Measurements from ENCODE around the gene CPNE5.

CPNE5 gene

DNA sequence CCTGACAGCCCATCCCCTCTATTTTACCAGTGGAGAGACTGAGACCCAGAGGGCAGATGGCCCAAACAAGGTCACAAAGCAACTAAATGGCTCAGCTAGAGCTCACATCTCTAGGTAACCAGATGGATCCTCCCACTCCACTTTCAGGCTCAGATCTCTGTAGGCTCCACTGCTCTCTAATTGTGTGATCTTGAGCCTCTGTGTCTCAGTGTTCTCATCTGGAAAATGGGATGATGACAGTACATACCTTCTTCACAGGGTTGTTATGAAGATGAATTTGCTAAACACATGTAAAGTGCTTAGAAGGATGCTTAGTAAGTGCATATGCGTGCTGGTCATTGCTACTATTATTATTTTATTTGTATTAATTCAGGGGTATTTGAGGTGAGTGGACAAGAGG, 101.1 kb downstream of the CPNE5 start:
- no peaks in the 10 kb centered on the region for H3K9me3 ChIP-seq (ENCODE audit: insufficient read depth, low read depth, low read length)
- H3K9ac ChIP-seq (ENCODE audit: low read depth, low read length): no peak overlapping the region
- WGBS: 67% methylated on average over 1 of the region's 1 CpG

DNA sequence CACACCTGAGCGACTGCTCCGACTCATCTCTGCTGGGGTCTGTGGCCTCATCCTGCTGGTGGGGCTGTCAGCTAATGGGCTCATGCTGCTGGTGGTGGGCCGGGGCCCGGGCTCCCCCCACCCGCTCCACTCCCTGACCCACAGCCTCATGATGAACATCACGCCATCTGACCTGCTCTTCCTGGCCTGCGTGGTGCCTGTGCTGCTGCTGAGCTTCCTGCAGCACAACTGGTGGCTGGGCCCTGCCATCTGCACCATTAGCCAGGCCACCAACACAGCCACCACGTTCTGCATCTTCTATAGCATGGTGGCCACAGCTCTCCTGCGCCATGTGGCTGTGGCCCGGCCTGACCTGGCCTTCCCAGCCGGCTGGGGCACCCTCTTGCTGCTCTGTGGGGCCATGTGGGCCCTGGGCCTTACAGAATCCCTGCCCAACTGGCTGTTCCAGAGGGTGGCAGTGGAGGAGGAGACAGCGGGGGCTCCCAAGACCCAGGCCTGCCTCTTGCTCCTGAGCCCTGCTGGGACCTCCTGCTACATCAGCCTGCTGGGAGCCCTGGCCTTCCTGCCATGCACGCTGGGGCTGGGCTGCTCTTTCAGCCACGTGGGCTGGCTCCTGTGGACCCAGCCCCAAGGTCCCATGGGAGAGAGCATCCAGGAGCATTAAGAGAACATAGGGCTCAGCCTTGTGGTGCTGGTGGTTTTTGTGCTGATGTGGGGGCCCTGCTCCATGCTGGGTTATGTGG, 102.0 kb downstream of the CPNE5 start:
- no peak overlapping the region for H3K27ac ChIP-seq (ENCODE audit: low read depth, low read length)
- no peak overlapping the region for H3K4me3 ChIP-seq (ENCODE audit: low read length)
- H3K9ac ChIP-seq (ENCODE audit: low read depth, low read length): no peak overlapping the region
- no peaks in the 10 kb centered on the region for H3K4me1 ChIP-seq (ENCODE audit: insufficient read depth, low read length)
- WGBS: 92% methylated on average over 14 of the region's 14 CpGs
- no peaks in the 10 kb centered on the region for H3K36me3 ChIP-seq (ENCODE audit: insufficient read depth, low read length)
- no peaks in the 10 kb centered on the region; the same call in 1 of the 2 replicates for H3K27me3 ChIP-seq (ENCODE audit: insufficient read depth, low read length)
- H3K9me3 ChIP-seq (ENCODE audit: insufficient read depth, low read depth, low read length): no peaks in the 10 kb centered on the region

More for the DNA sequence above, 101.1 kb downstream of the CPNE5 start:
- H3K4me1 ChIP-seq (ENCODE audit: insufficient read depth, low read length): no peaks in the 10 kb centered on the region; the same call in 1 of the 2 replicates
- no peaks in the 10 kb centered on the region for H3K36me3 ChIP-seq (ENCODE audit: insufficient read depth, low read length)
- H3K27me3 ChIP-seq (ENCODE audit: insufficient read depth, low read length): no peaks in the 10 kb centered on the region; the same call in 1 of the 2 replicates
- no peak overlapping the region for H3K4me3 ChIP-seq (ENCODE audit: low read length)
- no peak overlapping the region for H3K27ac ChIP-seq (ENCODE audit: low read depth, low read length)

DNA sequence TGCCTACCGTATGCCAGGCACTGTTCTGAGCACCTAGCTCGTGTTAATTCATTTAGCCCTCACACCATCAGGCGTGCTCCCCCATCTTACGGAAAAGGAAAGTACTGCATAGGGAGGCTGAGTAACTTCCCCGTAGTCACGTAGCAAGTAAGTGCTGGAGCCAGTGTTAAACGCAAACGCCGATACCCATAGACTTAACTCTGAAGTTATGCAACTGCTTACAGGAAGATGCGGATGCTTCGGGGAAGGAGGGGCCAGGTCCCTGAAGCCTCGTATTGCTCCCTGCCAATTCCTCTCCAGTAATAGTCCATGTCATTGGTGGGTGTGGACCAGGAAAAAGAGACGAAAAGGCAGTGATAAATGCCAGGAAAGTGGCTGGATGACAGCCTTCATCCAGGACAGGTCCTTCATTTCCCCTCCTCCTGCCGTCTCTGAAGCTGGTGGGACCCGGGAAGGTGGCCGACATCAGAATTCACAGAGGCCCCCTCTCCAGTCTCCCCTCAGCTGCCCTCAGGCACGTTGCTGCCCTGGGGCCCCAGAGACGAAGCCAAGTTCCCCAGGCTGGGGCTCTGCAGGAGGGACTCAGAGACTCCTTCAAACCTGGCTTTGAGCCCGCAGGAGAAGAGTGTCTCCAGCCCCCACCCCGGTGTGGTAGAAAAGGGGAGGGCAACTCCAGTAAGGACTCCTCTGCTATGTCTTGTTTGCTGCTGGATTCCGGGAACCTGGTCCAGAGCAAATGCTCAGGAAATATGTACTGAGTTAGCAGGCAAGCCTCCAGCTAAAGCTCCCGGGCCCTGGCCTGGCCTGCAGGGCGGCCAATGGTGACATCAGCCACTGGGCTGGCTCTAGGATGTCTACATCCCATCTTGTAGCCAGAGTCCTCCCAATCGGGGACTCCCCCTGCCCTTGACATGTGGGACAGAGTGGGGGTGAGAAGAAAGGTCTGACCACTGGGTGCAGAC, 103.9 kb downstream of the CPNE5 start:
- H3K4me1 ChIP-seq (ENCODE audit: insufficient read depth, low read length): peaks cover 4% of the 10 kb centered on the region
- H3K4me3 ChIP-seq (ENCODE audit: low read length): no peak overlapping the region
- 72% methylated on average over 24 of the region's 24 CpGs for WGBS
- no peaks in the 10 kb centered on the region; the same call in 1 of the 2 replicates for H3K27me3 ChIP-seq (ENCODE audit: insufficient read depth, low read length)
- no peak overlapping the region for H3K27ac ChIP-seq (ENCODE audit: low read depth, low read length)
- no peak overlapping the region for H3K9ac ChIP-seq (ENCODE audit: low read depth, low read length)
- no peaks in the 10 kb centered on the region for H3K36me3 ChIP-seq (ENCODE audit: insufficient read depth, low read length)
- H3K9me3 ChIP-seq (ENCODE audit: insufficient read depth, low read depth, low read length): no peaks in the 10 kb centered on the region

DNA sequence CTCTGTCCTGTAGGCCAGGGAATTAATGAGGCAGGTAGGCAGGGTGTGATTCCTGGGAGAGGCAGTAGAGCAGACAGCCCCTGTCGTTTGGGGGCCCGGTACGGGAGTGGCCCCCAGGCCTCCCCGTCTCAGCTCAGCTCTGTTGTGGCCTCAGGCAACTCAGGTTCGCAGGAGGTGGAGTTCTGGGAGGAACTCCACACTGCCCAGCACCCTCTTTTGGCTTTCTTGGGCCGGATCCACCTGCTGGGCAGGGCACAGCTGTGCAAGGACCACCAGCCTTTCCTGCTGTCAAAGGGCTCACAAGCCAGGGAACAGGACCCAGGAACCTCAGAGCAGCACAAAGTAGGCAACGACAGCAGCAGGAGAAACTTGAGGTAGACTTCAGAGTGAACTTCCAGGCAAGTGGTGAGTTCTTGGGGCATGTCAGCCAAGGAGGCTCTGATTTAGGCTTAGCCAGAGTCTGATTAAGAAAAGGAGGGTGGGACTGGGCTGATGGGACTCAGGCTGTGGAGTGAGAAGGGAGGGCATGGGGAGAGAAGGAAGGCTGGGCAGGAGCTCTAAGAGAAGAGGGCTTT, 104.7 kb downstream of the CPNE5 start:
- Histone ChIP-seq H3K27ac (ENCODE audit: low read depth, low read length) (no peak overlapping the region), H3K9ac (ENCODE audit: low read depth, low read length) (no peak overlapping the region), H3K4me1 (ENCODE audit: insufficient read depth, low read length) (peaks cover 4% of the 10 kb centered on the region), H3K36me3 (ENCODE audit: insufficient read depth, low read length) (no peaks in the 10 kb centered on the region), H3K27me3 (ENCODE audit: insufficient read depth, low read length) (no peaks in the 10 kb centered on the region; the same call in 1 of the 2 replicates), H3K4me3 (ENCODE audit: low read length) (no peak overlapping the region), H3K9me3 (ENCODE audit: insufficient read depth, low read depth, low read length) (no peaks in the 10 kb centered on the region)
- 81% methylated on average over 7 of the region's 7 CpGs for WGBS

DNA sequence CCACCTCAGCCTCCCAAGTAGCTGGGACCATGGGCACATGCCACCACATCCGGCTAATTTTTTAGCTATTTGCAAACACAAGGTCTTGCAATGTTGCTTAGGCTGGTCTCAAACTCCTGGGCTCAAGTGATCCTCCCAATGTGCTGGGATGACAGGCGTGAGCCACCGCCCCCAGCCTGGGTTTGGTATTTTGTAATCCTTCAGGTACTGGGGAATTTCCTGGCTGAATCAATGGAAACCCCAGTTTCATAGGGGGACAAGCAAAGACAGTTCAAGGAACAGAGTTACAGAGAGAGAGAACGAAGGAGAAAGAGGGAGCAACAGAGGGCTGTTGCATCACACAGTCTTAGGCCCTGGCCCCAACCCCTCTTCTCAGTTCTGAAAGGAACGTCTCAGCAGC, 105.9 kb downstream of the CPNE5 start:
- H3K36me3 ChIP-seq (ENCODE audit: insufficient read depth, low read length): no peaks in the 10 kb centered on the region
- H3K9ac ChIP-seq (ENCODE audit: low read depth, low read length): no peak overlapping the region
- H3K27ac ChIP-seq (ENCODE audit: low read depth, low read length): no peak overlapping the region
- peaks cover 4% of the 10 kb centered on the region for H3K4me1 ChIP-seq (ENCODE audit: insufficient read depth, low read length)
- no peaks in the 10 kb centered on the region for H3K9me3 ChIP-seq (ENCODE audit: insufficient read depth, low read depth, low read length)
- no peak overlapping the region for H3K4me3 ChIP-seq (ENCODE audit: low read length)
- WGBS: 89% methylated on average over 5 of the region's 5 CpGs
- H3K27me3 ChIP-seq (ENCODE audit: insufficient read depth, low read length): no peaks in the 10 kb centered on the region; the same call in 1 of the 2 replicates

DNA sequence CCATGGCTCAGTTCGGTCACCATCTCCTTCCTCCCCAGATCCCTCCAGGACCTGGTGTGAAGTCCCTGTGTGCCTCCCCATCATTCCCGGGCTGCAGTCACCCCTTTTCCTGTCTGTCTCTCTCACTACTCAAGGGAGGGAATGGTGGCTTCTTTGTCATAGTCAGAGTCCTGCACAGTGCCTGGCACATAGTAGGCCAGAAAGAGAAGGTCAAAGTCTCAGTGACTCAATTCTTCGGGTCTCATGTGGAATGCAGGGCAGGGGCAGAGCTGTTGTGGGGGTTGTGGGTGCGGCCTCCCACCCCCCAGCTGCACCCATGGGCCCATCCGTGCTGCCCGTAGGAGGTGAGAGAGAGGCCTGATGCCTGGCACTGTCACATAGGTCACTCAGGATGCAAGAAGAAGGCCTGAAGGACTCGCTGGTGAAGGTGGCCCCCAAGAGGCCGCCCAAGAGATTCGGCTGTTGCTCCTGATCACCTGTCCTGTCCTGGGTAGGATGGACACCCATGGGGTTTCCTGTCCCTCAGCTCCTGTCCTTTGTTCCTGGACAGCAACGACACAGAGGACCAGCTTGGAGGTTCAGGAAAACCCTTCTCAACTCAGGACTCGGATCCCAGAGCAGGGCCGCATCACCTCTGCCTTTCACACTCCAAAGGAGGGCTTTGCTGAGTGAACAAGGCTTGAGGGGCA, 107.5 kb downstream of the CPNE5 start:
- H3K4me3 ChIP-seq (ENCODE audit: low read length): no peak overlapping the region
- no peak overlapping the region for H3K9ac ChIP-seq (ENCODE audit: low read depth, low read length)
- no peaks in the 10 kb centered on the region for H3K9me3 ChIP-seq (ENCODE audit: insufficient read depth, low read depth, low read length)
- WGBS: 89% methylated on average over 11 of the region's 12 CpGs
- no peaks in the 10 kb centered on the region for H3K36me3 ChIP-seq (ENCODE audit: insufficient read depth, low read length)
- no peaks in the 10 kb centered on the region; the same call in 1 of the 2 replicates for H3K27me3 ChIP-seq (ENCODE audit: insufficient read depth, low read length)
- peaks cover 4% of the 10 kb centered on the region for H3K4me1 ChIP-seq (ENCODE audit: insufficient read depth, low read length)
- H3K27ac ChIP-seq (ENCODE audit: low read depth, low read length): no peak overlapping the region

DNA sequence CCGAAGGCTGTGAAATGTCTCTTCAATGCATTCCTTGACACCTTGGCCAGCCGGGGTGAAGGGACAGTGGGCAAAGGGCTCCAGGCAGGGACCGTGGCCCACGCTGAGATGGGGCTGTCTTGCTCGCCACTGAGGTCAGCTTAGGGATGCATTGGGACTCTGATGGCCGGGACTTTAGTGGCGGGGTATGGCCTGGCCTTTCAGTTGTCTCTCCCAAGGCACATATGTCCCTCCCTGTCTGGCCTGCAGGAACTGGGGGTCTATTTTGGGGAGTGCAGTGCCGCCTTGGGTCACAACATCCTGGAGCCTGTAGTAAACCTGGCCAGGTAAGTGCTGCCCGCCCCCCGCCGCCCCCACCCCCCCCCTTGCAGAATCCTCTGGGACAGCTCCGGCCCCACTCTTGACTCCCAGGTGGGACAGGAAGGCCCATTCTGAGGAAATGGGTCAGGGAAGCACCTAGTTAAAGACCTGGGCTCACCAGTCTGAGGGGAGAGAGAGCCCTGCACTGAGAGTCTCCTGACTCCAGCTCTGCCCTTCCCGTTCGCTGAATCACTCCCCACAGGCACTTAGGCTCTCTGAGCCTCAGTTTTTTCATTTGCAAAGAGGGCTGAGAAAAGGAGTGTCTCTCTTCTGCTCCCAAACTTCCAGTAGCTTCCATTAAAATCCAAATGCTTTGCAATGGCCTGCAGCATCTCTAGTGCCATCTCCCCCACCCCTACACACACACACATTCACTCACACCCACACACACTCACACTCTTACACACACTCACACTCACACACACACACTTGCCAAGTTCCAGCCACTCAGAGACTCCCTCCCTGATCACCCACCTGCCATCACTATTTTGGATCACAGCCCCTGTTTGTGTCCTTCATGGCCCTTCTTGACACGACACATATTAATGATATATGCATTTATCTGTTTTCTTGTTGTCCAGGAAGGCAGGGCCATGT, 108.5 kb downstream of the CPNE5 start:
- H3K9me3 ChIP-seq (ENCODE audit: insufficient read depth, low read depth, low read length): no peaks in the 10 kb centered on the region
- H3K27me3 ChIP-seq (ENCODE audit: insufficient read depth, low read length): no peaks in the 10 kb centered on the region; the same call in 1 of the 2 replicates
- H3K36me3 ChIP-seq (ENCODE audit: insufficient read depth, low read length): no peaks in the 10 kb centered on the region
- H3K4me3 ChIP-seq (ENCODE audit: low read length): no peak overlapping the region
- H3K4me1 ChIP-seq (ENCODE audit: insufficient read depth, low read length): peaks cover 4% of the 10 kb centered on the region
- H3K9ac ChIP-seq (ENCODE audit: low read depth, low read length): no peak overlapping the region
- H3K27ac ChIP-seq (ENCODE audit: low read depth, low read length): no peak overlapping the region
- 67% methylated on average over 12 of the region's 15 CpGs for WGBS

DNA sequence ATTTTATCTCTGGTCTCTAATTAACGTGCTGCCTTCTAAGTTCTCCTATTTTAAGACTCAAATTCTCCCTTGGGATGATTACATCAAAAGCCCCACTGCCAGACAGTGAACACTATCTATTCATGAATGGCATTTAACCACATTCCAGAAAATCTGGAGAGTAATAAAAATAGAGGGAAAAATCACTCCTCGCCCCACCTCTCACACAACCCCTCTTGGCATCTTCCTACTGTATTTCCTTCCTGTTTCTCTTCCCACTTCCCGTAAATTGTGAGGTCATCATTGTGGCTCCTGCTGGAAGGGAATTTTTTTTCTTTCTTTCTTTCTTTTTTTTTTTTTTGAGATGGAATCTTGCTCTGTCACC, 110.1 kb downstream of the CPNE5 start:
- H3K9ac ChIP-seq (ENCODE audit: low read depth, low read length): no peak overlapping the region
- peaks cover 4% of the 10 kb centered on the region for H3K4me1 ChIP-seq (ENCODE audit: insufficient read depth, low read length)
- H3K27me3 ChIP-seq (ENCODE audit: insufficient read depth, low read length): no peaks in the 10 kb centered on the region; the same call in 1 of the 2 replicates
- H3K4me3 ChIP-seq (ENCODE audit: low read length): no peak overlapping the region
- no peaks in the 10 kb centered on the region for H3K9me3 ChIP-seq (ENCODE audit: insufficient read depth, low read depth, low read length)
- WGBS: 85% methylated on average over 2 of the region's 3 CpGs
- H3K27ac ChIP-seq (ENCODE audit: low read depth, low read length): no peak overlapping the region
- no peaks in the 10 kb centered on the region for H3K36me3 ChIP-seq (ENCODE audit: insufficient read depth, low read length)

DNA sequence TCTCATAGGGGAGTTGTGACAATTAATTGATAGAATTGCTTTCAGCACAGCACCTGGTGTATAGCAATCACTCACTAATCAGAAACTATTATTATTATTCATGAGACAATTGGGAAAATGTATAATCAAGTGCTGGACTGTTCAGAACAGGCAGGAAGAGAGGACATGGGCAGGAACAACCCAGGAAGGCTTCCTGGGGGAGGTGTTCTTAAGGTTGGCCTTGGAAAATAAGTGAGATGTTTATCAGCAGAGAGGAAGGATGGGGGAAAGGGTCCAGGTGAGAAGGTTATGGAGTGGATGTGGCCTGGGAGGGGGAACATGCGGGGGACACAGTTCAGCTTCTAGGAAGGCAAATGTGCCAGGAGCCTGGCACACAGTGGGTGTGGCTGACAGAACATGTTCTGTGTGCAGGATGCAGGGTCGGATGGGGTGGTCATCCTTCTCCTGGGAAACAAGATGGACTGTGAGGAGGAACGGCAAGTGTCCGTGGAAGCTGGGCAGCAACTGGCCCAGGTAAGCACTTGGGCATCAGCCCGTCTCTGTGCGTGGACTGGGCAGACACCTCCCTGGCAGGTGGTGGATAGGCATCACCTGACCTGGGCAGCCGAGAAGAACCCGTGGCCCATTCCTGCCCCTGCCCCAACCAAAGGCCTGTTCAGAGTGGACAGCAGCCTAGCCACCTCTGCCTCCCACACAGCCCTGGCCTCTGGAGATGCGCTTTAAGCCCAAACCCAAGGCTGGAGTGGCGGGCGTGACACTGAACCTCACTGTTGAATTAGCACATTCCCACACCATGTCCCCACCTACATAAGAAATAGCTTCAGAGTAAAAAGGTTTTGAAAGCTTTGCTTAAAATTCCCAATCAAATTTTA, 110.7 kb downstream of the CPNE5 start:
- no peaks in the 10 kb centered on the region for H3K9me3 ChIP-seq (ENCODE audit: insufficient read depth, low read depth, low read length)
- H3K4me1 ChIP-seq (ENCODE audit: insufficient read depth, low read length): peaks cover 4% of the 10 kb centered on the region
- H3K27ac ChIP-seq (ENCODE audit: low read depth, low read length): no peak overlapping the region
- 89% methylated on average over 11 of the region's 11 CpGs for WGBS
- no peaks in the 10 kb centered on the region; the same call in 1 of the 2 replicates for H3K27me3 ChIP-seq (ENCODE audit: insufficient read depth, low read length)
- H3K9ac ChIP-seq (ENCODE audit: low read depth, low read length): no peak overlapping the region
- no peak overlapping the region for H3K4me3 ChIP-seq (ENCODE audit: low read length)
- no peaks in the 10 kb centered on the region for H3K36me3 ChIP-seq (ENCODE audit: insufficient read depth, low read length)
